K562 (cell line): ENCODE data around the gene MATK. TPM values are rescaled to one million over a fixed set of nuclear protein-coding genes. Genes with fewer than 3 reads are reported as not detected.

Source experiments
- ARHGAP35 ChIP-seq: fragments of 450-650 bp; IDR thresholded peaks from 2 replicates; pipeline ENCODE4 v1.6.1; 2018; ENCODE audit not compliant: partially characterized antibody
- CREM ChIP-seq: IDR thresholded peaks from 2 replicates; pipeline ENCODE4 v1.6.1; 2014; ENCODE audit warnings: antibody characterized with exemption, low read depth
- CTBP1 ChIP-seq: fragments of 450-650 bp; IDR thresholded peaks from 2 replicates; pipeline ENCODE4 v1.6.1; 2016; ENCODE audit warnings: borderline replicate concordance
- ETV5 ChIP-seq: sonication (generic); formaldehyde crosslinking; IDR thresholded peaks from 2 replicates; pipeline ENCODE4 v1.4.0; 2020; ENCODE audit warnings: low read depth, mild to moderate bottlenecking, missing genetic modification reagents
- FOS ChIP-seq: IDR thresholded peaks from 3 replicates; pipeline ENCODE4 v1.6.1; 2011; ENCODE audit not compliant: insufficient read length; ENCODE audit errors: extremely low read depth
- HMG20A ChIP-seq: fragments of 450-650 bp; formaldehyde crosslinking; conservative IDR thresholded peaks from 2 replicates; pipeline ENCODE4 v1.4.0; 2020; ENCODE audit warnings: mild to moderate bottlenecking, mixed read lengths
- HMG20B ChIP-seq: fragments of 250-450 bp; sonication (Bioruptor Pico); IDR thresholded peaks from 2 replicates; pipeline ENCODE4 v1.5.0; 2021; ENCODE audit warnings: mild to moderate bottlenecking
- IFI16 ChIP-seq: fragments of 250-450 bp; sonication (Bioruptor Pico); IDR thresholded peaks from 2 replicates; pipeline ENCODE4 v2.1.2; 2022; ENCODE audit warnings: mild to moderate bottlenecking, inconsistent platforms
- L3MBTL2 ChIP-seq: fragments of 450-650 bp; IDR thresholded peaks from 2 replicates; pipeline ENCODE4 v1.6.1; 2016; ENCODE audit warnings: mild to moderate bottlenecking, moderate library complexity
- LEF1 ChIP-seq: fragments of 450-650 bp; IDR thresholded peaks from 2 replicates; pipeline ENCODE4 v1.6.1; 2016; ENCODE audit warnings: mild to moderate bottlenecking
- MCM3 ChIP-seq: fragments of 450-650 bp; IDR thresholded peaks from 2 replicates; pipeline ENCODE4 v1.6.1; 2016
- OTX1 ChIP-seq: fragments of 450-650 bp; formaldehyde crosslinking; IDR thresholded peaks from 2 replicates; pipeline ENCODE4 v1.4.0; 2022; ENCODE audit warnings: mild to moderate bottlenecking
- PHF20 ChIP-seq: fragments of 450-650 bp; IDR thresholded peaks from 2 replicates; pipeline ENCODE4 v1.6.1; 2018; ENCODE audit not compliant: partially characterized antibody
- SLC30A9 ChIP-seq: fragments of 250-450 bp; sonication (Bioruptor Pico); IDR thresholded peaks from 2 replicates; pipeline ENCODE4 v1.8.0; 2022; ENCODE audit warnings: mild to moderate bottlenecking, moderate library complexity
- SRSF9 ChIP-seq: fragments of 200-400 bp; formaldehyde crosslinking; IDR thresholded peaks from 2 replicates; pipeline ENCODE4 v1.6.1; 2017; ENCODE audit warnings: low read depth, low read length, borderline replicate concordance
- ZBTB8A ChIP-seq: fragments of 450-650 bp; IDR thresholded peaks from 2 replicates; pipeline ENCODE4 v1.6.1; 2018; ENCODE audit warnings: mild to moderate bottlenecking, moderate library complexity; ENCODE audit not compliant: partially characterized antibody
- ZNF23 ChIP-seq: fragments of 250-450 bp; sonication (Bioruptor Pico); IDR thresholded peaks from 2 replicates; pipeline ENCODE4 v1.4.0; 2020; ENCODE audit warnings: mild to moderate bottlenecking
- ZNF77 ChIP-seq: fragments of 250-450 bp; sonication (Bioruptor Pico); IDR thresholded peaks from 2 replicates; pipeline ENCODE4 v1.5.0; 2020
- polyA plus RNA-seq, 8 experiments: library from polyadenylated mRNA; depleted of rRNA in 4 of 8; stranded (reverse) in 5 of 8; unstranded in 3 of 8; fragments of >200 nt; fragmentation: Nextera tagmentation in 2 of 8; fragmentation: Illumina TruSeq in 1 of 8; extraction: Ambion mirVana in 2 of 8; extraction: Trizol in 1 of 8; gene quantifications; 2 replicates each; pipeline versions ENCODE4 v1.2.1 to v1.2.3, GENCODE V29; 2011 to 2014; ENCODE audit warnings: inconsistent platforms in 1 of 8, missing spikeins in 1 of 8
- total RNA-seq, 7 experiments: library from RNA; depleted of rRNA in 6 of 7; stranded (reverse); fragments of >200 nt in 6 of 7; fragmentation: Illumina TruSeq in 2 of 7; extraction: Trizol in 2 of 7; gene quantifications; 2 replicates each; pipeline versions ENCODE4 v1.2.1 to v1.2.3, GENCODE V29; 2011 to 2021; ENCODE audit warnings: low replicate concordance in 1 of 7
- TF ChIP-seq, protein P1 (sequence below): fragments of 450-650 bp; IDR thresholded peaks from 2 replicates; pipeline ENCODE4 v1.6.1; 2016; ENCODE audit warnings: antibody characterized with exemption
- TF ChIP-seq, protein P2 (sequence below), 2 experiments: IDR thresholded peaks; 2 replicates each; pipeline ENCODE4 v1.6.1; 2011; ENCODE audit warnings: borderline replicate concordance in 1 of 2, control low read depth in 1 of 2, low read depth in 1 of 2, low read length in 1 of 2, mild to moderate bottlenecking in 1 of 2, mixed read lengths in 1 of 2, moderate library complexity in 1 of 2; ENCODE audit not compliant: insufficient read depth in 1 of 2, insufficient read length in 1 of 2, poor library complexity in 1 of 2, severe bottlenecking in 1 of 2; ENCODE audit errors: extremely low read depth in 1 of 2
- TF ChIP-seq, protein P3 (sequence below), 2 experiments: fragments of 450-650 bp in 1 of 2; sonication (generic) in 1 of 2; formaldehyde crosslinking in 1 of 2; IDR thresholded peaks in 1 of 2; conservative IDR thresholded peaks in 1 of 2; 2 replicates each; pipeline versions ENCODE4 v1.6.1 to v1.8.1; 2016 to 2023; ENCODE audit warnings: mild to moderate bottlenecking in 2 of 2, moderate library complexity in 2 of 2, inconsistent platforms in 1 of 2, missing genetic modification reagents in 1 of 2
- TF ChIP-seq, protein P4 (sequence below): sonication (generic); formaldehyde crosslinking; IDR thresholded peaks from 2 replicates; pipeline ENCODE4 v1.8.1; 2023; ENCODE audit warnings: mild to moderate bottlenecking, missing genetic modification reagents
- TF ChIP-seq, protein P5 (sequence below): sonication (generic); formaldehyde crosslinking; IDR thresholded peaks from 2 replicates; pipeline ENCODE4 v1.8.1; 2022; ENCODE audit warnings: missing genetic modification reagents

The MATK gene
- total and polyA plus RNA-seq, 9 of the 15 experiments (the other 6 are each of a cell fraction or from before 2014, with no cell fraction given): 0.08 to 41.5 (median 21.4) TPM

- TF ChIP-seq, protein P1, sequence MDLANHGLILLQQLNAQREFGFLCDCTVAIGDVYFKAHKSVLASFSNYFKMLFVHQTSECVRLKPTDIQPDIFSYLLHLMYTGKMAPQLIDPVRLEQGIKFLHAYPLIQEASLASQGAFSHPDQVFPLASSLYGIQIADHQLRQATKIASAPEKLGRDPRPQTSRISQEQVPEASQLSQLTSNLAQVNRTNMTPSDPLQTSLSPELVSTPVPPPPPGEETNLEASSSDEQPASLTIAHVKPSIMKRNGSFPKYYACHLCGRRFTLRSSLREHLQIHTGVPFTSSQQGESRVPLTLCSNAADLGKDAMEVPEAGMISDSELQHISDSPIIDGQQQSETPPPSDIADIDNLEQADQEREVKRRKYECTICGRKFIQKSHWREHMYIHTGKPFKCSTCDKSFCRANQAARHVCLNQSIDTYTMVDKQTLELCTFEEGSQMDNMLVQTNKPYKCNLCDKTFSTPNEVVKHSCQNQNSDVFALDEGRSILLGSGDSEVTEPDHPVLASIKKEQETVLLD: 0 out of 2 replicates have a peak, but pooled peaks have one; percentile 14
- TF ChIP-seq ETV5 (0 out of 2 replicates have a peak, but pooled peaks have one; percentile 42), SRSF9 (no peak), SLC30A9 (CRISPR knock-in tag) (no peak), MCM3 (no peak), ZNF23 (CRISPR knock-in tag) (no peak), ZBTB8A (no peak), ARHGAP35 (no peak), L3MBTL2 (no peak), PHF20 (peak; percentile 35), HMG20A (no peak), FOS (no peak), LEF1 (0 out of 2 replicates have a peak, but pooled peaks have one; percentile 17), HMG20B (no peak), OTX1 (CRISPR knock-in tag) (no peak), IFI16 (CRISPR knock-in tag) (no peak), CREM (no peak), ZNF77 (CRISPR knock-in tag) (no peak), CTBP1 (no peak)
- TF ChIP-seq, protein P2, sequence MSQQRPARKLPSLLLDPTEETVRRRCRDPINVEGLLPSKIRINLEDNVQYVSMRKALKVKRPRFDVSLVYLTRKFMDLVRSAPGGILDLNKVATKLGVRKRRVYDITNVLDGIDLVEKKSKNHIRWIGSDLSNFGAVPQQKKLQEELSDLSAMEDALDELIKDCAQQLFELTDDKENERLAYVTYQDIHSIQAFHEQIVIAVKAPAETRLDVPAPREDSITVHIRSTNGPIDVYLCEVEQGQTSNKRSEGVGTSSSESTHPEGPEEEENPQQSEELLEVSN (IDR thresholded peaks at IDR 0.05; ENCODE audit: borderline replicate concordance in 1 of 2, extremely low read depth in 1 of 2, insufficient read depth in 1 of 2, insufficient read length in 1 of 2, low read depth in 1 of 2, low read length in 1 of 2, poor library complexity in 1 of 2, severe bottlenecking in 1 of 2): no peak
- TF ChIP-seq, protein P3, sequence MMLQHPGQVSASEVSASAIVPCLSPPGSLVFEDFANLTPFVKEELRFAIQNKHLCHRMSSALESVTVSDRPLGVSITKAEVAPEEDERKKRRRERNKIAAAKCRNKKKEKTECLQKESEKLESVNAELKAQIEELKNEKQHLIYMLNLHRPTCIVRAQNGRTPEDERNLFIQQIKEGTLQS (IDR thresholded peaks at IDR 0.05): no peak
- TF ChIP-seq, protein P3 (CRISPR knock-in tag; conservative IDR thresholded peaks at IDR 0.05): no peak
- TF ChIP-seq, protein P4, sequence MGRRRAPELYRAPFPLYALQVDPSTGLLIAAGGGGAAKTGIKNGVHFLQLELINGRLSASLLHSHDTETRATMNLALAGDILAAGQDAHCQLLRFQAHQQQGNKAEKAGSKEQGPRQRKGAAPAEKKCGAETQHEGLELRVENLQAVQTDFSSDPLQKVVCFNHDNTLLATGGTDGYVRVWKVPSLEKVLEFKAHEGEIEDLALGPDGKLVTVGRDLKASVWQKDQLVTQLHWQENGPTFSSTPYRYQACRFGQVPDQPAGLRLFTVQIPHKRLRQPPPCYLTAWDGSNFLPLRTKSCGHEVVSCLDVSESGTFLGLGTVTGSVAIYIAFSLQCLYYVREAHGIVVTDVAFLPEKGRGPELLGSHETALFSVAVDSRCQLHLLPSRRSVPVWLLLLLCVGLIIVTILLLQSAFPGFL: no peak
- TF ChIP-seq, protein P5, sequence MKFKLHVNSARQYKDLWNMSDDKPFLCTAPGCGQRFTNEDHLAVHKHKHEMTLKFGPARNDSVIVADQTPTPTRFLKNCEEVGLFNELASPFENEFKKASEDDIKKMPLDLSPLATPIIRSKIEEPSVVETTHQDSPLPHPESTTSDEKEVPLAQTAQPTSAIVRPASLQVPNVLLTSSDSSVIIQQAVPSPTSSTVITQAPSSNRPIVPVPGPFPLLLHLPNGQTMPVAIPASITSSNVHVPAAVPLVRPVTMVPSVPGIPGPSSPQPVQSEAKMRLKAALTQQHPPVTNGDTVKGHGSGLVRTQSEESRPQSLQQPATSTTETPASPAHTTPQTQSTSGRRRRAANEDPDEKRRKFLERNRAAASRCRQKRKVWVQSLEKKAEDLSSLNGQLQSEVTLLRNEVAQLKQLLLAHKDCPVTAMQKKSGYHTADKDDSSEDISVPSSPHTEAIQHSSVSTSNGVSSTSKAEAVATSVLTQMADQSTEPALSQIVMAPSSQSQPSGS (CRISPR knock-in tag): no peak
Observed at GRCh38 chr19:3733549-3734309, 52.5 kb downstream of the MATK start (continued).
